ENCODE results near the gene CTDSPL. TPM values are rescaled to one million over a fixed set of nuclear protein-coding genes. Genes with fewer than 3 reads are reported as not detected.
"Not testable (repeated sequence)": the region's sequence is repeated elsewhere in the genome, so short reads cannot be mapped to it uniquely, and the experiment has no call there.

Gene CTDSPL
- polyA plus RNA-seq, 1 donor from 2014 or later: not detected

DNA sequence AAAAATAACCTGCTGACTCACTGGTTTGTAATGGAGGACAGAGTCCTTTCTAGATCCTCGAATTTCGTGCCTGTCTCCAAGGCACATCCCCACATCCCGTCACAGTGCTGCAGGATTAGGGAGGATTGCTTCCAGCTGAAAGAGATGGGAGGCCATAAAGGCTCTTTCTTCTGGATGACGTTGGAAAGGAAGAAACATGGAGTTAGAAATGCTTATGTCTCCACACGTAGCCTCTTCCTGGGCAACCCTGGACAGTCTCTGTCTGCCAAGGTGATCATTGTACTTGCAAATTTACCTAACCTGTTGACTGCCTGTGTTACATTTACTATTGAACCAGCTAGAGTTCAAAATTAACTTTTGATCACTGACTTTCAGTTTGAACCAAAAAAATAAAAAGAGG is 101.3 kb downstream of the CTDSPL start:
- Mint-ChIP-seq H3K27ac (no peak overlapping the region), H3K4me1 (no peaks in the 10 kb centered on the region), H3K9me3 (no peaks in the 10 kb centered on the region), H3K36me3 (no peaks in the 10 kb centered on the region), H3K4me3 (no peak overlapping the region), H3K27me3 (peaks cover 4% of the 10 kb centered on the region)

DNA sequence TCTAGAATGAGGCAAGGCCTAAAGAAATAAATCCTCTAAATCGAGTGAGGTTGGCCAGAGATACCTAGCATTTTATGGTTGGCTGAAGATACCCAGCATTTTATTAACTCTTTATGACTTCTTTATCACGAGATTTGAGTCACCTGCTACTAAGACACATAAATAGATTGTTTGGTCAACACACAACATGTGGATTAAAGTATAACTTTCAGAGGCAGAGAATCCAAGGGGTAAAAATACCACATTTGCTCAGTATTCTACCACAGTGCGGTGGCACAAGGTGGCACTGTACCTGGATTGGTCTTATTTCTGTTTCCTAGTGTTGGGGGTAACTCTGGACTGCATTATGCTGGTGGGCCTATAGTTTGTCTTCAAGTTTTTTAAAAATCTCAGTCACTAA is 102.0 kb downstream of the CTDSPL start:
- Mint-ChIP-seq H3K36me3 (no peaks in the 10 kb centered on the region), H3K27ac (no peak overlapping the region), H3K9me3 (no peaks in the 10 kb centered on the region), H3K4me3 (no peak overlapping the region), H3K27me3 (peaks cover 4% of the 10 kb centered on the region), H3K4me1 (no peaks in the 10 kb centered on the region)

DNA sequence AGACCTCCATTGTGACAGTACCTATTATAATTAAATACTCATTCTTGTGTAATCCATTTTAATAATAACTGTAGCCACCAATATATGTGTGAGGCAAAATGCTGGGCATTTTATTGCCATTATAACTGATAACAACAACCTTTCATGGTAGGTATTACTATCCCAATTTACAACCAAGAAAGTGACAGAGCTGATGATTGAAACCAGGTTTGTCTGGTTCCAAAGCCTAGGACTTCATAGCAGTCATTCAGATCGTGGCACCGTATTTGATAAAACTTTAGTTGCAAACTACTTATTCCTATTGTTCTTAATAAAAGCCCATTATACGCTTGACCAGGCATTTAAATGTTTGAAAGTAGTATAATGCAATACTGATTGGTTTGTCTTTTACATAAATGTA is 102.5 kb downstream of the CTDSPL start:
- no peak overlapping the region for H3K4me3 Mint-ChIP-seq
- H3K9me3 Mint-ChIP-seq: no peaks in the 10 kb centered on the region
- peaks cover 4% of the 10 kb centered on the region for H3K27me3 Mint-ChIP-seq
- no peaks in the 10 kb centered on the region for H3K4me1 Mint-ChIP-seq
- H3K36me3 Mint-ChIP-seq: no peaks in the 10 kb centered on the region
- no peak overlapping the region for H3K27ac Mint-ChIP-seq

DNA sequence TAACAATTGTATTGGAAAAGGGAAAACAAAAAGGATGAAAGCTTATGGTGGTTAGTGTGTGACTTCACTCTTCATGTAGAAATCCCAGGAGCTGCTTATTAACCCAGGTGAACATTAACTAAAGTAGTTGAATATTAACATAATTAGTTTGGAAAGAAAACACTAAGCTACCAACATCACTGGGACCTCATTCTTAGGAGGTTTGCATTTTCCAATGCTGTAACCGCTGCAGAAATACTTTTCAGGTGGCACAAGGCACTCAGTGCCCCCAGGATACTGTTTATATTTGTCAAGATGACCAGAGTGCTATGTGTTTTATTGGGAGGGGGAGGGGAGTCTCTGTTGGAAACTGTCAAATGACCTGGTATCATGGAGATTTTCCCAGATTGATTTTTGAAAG is 103.0 kb downstream of the CTDSPL start:
- no peak overlapping the region for H3K4me3 Mint-ChIP-seq
- no peaks in the 10 kb centered on the region for H3K36me3 Mint-ChIP-seq
- no peaks in the 10 kb centered on the region for H3K4me1 Mint-ChIP-seq
- H3K27ac Mint-ChIP-seq: no peak overlapping the region
- peaks cover 4% of the 10 kb centered on the region for H3K27me3 Mint-ChIP-seq
- no peaks in the 10 kb centered on the region for H3K9me3 Mint-ChIP-seq

DNA sequence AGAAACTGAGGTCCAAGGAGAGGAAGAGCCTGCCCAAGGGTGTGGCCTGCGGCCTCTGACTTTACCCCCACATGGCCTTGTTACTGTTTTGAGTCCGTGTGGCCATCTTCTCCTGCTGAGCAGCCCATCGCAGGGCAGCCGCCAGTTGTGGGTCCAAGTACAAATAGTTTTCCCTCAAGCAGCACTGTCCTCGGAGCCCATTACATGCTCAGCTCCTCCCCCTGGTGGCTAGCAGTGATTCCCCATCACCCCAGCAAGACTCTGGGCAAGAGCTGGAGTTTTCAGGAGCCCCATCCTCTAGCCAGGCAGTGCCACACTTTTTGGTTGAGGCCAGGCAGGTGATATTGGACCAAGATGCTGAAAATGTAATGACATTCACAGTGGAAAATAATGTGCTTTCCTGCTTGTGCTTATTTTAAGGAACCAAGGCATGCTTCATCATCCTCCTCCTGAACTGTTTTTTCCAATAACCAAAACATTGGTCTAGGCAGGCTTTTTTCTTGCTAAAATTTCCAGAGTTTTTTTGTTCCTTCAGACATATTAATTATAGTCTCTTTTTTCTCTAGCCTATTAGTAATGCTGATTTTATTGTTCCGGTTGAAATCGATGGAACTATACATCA is 105.7 kb downstream of the CTDSPL start:
- H3K9me3 Mint-ChIP-seq: no peaks in the 10 kb centered on the region
- no peaks in the 10 kb centered on the region for H3K36me3 Mint-ChIP-seq
- H3K27me3 Mint-ChIP-seq: peaks cover 4% of the 10 kb centered on the region
- H3K4me1 Mint-ChIP-seq: no peaks in the 10 kb centered on the region
- no peak overlapping the region for H3K4me3 Mint-ChIP-seq
- H3K27ac Mint-ChIP-seq: no peak overlapping the region

DNA sequence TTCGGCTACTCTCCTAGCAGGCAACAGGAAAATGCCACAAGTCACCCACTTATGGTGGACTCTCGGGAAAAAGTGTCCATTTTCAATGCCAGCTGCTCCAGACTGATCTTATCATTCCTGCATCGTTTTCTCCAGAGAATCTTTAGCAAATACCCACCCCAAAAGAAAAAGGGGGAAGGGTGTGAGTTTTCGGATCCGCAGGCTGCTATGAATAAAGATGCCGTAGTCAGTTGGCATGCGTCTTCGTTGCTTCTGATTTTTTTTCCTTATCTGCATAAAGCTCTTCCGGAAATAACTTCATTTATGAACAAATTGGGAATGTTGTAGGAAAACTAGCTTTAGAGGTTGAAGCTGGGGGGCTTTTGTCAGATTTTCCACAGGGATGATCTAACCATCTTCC is 106.5 kb downstream of the CTDSPL start:
- no peaks in the 10 kb centered on the region for H3K4me1 Mint-ChIP-seq
- no peak overlapping the region for H3K27ac Mint-ChIP-seq
- peaks cover 4% of the 10 kb centered on the region for H3K27me3 Mint-ChIP-seq
- H3K9me3 Mint-ChIP-seq: no peaks in the 10 kb centered on the region
- H3K4me3 Mint-ChIP-seq: no peak overlapping the region
- H3K36me3 Mint-ChIP-seq: no peaks in the 10 kb centered on the region

DNA sequence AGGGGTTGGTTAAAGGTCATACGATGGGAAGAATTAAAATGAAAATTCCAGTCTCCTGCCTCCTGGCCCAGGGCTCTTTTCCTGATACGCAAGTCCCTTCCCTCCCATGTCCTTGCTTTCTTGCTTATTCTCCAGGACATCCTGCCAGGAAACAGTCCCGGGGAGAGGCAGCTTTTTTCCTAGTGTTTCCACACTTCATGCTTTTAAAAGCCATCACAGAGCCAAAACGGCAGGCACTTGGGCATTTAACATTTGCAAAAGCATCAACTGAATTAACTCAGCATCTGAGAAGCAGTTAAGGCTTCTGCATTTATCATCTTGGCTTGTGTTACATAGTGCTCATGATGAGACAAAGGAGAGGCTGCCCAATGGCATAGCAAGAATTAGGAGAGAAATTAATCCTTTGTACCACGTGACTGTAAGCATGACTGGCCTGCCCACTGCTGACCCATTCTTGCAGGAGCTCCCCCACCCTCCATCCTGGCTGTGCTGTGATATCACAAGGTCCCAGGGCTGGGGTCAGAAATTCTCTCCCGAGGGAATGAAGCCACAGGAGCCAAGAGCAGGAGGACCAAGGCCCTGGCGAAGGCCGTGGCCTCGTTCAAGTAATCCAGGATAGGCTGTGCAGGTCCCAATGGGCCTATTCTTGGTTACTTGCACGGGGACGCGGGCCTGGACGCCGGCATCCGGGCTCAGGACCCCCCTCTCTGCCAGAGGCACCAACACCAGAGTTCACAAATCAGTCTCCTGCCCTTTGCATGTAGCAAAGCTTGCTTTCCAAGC is 107.3 kb downstream of the CTDSPL start:
- no peak overlapping the region for H3K27ac Mint-ChIP-seq
- peaks cover 4% of the 10 kb centered on the region for H3K27me3 Mint-ChIP-seq
- H3K4me3 Mint-ChIP-seq: no peak overlapping the region
- H3K4me1 Mint-ChIP-seq: no peaks in the 10 kb centered on the region
- H3K9me3 Mint-ChIP-seq: no peaks in the 10 kb centered on the region
- no peaks in the 10 kb centered on the region for H3K36me3 Mint-ChIP-seq

DNA sequence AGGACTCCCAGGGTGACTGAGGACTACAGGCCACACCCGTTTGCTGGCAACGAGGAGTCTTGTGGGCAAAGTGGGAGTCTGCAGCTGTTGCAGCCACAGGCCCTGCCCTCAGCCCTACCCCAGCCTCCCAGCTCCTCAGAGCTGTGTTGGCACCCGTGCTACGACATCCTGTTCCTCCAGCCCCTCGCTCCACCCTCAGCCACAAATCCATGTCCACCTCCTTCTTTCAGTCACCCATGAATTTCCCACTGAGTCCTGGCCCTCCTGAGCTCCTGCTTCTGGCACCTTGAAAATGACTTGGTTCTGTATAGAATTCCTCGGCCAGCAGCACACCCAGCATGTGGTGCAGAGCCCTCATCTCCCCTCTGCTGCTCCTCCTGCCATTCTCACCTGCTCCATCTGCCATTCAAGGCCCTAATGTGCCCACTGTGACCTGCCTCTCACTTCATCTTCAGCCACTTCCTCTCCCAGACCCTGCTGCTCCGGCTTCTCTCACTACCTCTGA is 108.0 kb downstream of the CTDSPL start:
- Mint-ChIP-seq H3K4me3 (no peak overlapping the region), H3K27me3 (peaks cover 4% of the 10 kb centered on the region), H3K27ac (no peak overlapping the region), H3K9me3 (no peaks in the 10 kb centered on the region), H3K36me3 (no peaks in the 10 kb centered on the region), H3K4me1 (no peaks in the 10 kb centered on the region)

DNA sequence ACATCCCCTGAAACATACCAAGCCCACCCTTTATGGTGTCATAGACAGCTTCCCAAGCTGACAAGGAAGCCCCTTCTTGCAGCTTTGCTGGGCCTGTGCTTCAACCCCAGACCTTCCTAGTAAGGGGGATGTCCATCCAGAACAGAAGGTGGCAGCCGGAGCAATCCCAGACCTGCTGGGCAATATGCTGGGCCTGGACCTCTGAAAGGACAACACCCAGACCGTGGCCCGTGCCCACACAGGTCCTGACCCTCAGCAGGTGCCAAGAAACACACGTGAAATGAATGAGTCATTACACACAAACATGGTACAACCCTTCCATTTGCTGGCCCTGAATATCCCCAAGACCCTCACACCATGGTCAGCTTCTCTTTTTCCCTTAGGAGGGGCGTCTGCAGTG is 109.1 kb downstream of the CTDSPL start:
- Mint-ChIP-seq H3K4me3 (no peak overlapping the region), H3K27me3 (peaks cover 2% of the 10 kb centered on the region)

DNA sequence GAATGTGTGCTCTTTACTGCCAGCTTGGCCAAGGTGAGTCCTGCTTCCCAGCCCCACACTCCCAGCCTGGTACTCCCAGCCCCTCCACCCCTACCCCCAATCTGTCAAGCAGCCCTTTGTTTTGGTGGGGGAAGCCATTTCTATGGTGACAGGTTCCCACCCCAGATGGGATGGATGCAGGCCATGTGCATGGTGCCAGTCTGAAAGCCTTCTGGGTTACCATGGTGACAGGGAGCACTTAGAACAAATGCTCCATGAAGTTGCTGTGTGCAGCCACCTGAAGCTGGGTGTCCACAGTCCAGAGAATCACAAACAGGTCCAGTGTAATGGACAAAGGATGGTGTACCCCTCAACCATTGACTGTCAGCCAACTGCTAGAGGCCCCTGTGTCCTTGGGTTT is 109.8 kb downstream of the CTDSPL start:
- Mint-ChIP-seq H3K4me1 (peaks cover 0 to 2% (median 0%) of the 10 kb centered on the region in 3 donors), H3K9me3 (no peaks in the 10 kb centered on the region), H3K4me3 (no peak overlapping the region), H3K36me3 (no peaks in the 10 kb centered on the region), H3K27ac (no peak overlapping the region), H3K27me3 (no peaks in the 10 kb centered on the region)

More for the DNA sequence above, 109.1 kb downstream of the CTDSPL start:
- Mint-ChIP-seq H3K9me3 (no peaks in the 10 kb centered on the region), H3K4me1 (peaks cover 0 to 2% (median 0%) of the 10 kb centered on the region in 3 donors), H3K36me3 (no peaks in the 10 kb centered on the region), H3K27ac (peak overlapping the region in 1 of 3 donors; percentile 25)

DNA sequence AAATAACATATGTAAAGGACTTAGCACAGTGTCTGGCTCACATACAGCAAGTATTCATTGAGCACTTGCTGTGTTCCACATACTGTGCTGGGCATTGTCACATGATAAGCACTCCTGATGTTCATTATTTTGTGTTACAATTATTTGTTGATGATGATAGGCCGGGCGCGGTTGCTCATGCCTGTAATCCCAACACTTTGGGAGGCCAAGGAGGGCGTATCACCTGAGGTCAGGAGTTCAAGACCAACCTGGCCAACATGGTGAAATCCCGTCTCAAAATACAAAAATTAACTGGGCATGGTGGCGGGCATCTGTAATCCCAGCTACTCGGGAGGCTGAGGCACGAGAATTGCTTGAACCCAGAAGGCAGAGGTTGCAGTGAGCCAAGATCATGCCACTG is 110.4 kb downstream of the CTDSPL start:
- H3K4me3 Mint-ChIP-seq, H3K4me1 Mint-ChIP-seq, H3K27ac Mint-ChIP-seq, H3K9me3 Mint-ChIP-seq, H3K36me3 Mint-ChIP-seq, H3K27me3 Mint-ChIP-seq: not testable (repeated sequence)

DNA sequence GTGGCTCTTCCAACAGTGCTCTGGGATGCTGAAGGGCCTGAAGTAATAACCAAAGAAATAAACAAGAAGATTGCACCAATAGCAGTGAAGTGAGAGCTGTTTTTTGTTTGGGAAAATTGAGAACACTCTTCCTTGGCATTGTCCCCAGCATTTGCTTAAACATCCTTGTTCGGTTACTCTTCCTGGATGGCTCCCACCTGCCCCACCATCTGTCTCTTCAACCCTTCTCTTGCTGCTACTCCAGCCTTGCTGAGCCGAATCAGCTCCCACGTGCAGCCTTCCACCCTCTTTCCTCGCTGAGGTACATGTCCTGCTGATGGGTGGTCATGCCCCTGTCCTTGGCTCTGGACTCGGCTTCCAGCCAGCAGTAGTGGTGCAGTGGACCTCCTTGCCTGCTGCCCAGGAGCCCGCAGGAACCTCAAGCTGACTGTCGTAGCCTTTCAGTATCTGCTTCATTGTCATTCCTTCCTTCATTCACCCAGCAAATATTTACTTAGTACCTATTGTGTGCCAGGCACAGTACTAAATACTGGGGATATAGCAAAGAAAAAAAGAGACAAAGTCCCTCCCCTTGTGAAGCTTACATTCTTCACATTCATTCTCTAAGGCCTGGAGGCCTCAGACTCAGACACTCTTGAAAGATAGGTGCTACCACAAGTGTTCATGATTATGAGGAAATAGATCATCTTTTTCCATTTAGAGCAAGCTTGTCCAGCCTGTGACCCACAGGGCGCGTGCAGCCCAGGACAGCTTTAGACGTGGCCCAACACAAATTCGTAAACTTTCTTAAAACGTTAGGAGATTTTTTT is 111.8 kb downstream of the CTDSPL start:
- Mint-ChIP-seq H3K27ac (no peak overlapping the region), H3K9me3 (no peaks in the 10 kb centered on the region), H3K36me3 (no peaks in the 10 kb centered on the region), H3K27me3 (no peaks in the 10 kb centered on the region), H3K4me1 (peaks cover 0 to 2% (median 0%) of the 10 kb centered on the region in 3 donors), H3K4me3 (no peak overlapping the region)

DNA sequence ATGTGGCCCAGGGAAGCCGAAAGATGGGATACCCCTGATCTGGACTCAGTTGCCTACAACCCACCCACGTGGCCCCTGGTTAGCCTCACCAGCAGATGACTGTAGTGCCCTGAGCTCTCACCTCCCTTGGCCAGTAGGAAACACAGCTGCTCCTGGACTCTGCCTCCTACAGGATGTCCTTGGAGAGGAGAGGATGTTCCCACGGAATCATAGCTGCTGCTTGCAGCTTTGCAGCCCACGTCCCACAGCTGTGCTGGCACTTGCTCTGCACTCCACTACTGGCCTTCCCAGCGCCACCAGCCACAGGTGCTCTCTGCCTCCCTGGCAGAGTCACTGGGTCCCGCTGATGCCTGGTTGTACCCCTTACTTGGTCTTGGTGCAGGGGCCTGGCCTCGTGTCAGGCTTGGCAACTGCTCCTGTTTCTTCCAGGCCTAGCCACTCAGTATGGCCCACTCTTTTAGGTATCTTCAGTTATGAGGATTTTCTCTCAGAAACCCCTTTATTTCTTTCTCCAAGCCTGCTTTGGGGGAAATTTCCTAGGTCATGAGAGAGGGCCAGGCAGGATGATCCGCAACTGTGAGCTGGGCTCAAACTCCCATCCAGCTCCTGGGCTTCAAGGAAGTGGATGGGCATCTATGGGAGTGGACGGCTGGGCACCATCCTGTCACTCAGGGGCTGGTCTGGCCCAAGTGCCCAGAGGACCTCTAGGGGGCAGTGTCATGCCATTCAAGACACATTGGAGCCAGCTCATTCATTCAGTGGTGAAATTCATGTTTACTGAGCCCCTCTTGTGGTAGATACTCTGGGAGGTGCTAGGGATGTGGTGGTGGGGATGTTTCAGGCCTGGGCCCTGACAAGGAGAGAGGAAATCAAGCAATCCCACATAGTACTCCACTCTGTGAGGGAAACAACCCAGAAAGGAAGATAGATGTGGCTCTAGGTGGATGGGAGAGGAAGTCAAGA is 112.7 kb downstream of the CTDSPL start:
- no peak overlapping the region for H3K27ac Mint-ChIP-seq
- no peaks in the 10 kb centered on the region for H3K36me3 Mint-ChIP-seq
- no peaks in the 10 kb centered on the region for H3K9me3 Mint-ChIP-seq
- no peak overlapping the region for H3K4me3 Mint-ChIP-seq
- H3K4me1 Mint-ChIP-seq: peaks cover 0 to 2% (median 0%) of the 10 kb centered on the region in 3 donors
- no peaks in the 10 kb centered on the region for H3K27me3 Mint-ChIP-seq

All from IgD-negative memory B cell (primary cell).